Activated naive CD4-positive, alpha-beta T cell treated with anti-CD3 and anti-CD28 coated beads, Interleukin-2, amount 50 U/mL, for 16 hours (primary cell): Measurements from ENCODE around the gene IGF2BP2.
"Not testable (repeated sequence)": the region's sequence is repeated elsewhere in the genome, so short reads cannot be mapped to it uniquely, and the experiment has no call there.

Source experiments
- DNase-seq: peaks from one replicate; pipeline ENCODE4 v3.0.0-alpha.2; 2020

IGF2BP2 gene

DNA sequence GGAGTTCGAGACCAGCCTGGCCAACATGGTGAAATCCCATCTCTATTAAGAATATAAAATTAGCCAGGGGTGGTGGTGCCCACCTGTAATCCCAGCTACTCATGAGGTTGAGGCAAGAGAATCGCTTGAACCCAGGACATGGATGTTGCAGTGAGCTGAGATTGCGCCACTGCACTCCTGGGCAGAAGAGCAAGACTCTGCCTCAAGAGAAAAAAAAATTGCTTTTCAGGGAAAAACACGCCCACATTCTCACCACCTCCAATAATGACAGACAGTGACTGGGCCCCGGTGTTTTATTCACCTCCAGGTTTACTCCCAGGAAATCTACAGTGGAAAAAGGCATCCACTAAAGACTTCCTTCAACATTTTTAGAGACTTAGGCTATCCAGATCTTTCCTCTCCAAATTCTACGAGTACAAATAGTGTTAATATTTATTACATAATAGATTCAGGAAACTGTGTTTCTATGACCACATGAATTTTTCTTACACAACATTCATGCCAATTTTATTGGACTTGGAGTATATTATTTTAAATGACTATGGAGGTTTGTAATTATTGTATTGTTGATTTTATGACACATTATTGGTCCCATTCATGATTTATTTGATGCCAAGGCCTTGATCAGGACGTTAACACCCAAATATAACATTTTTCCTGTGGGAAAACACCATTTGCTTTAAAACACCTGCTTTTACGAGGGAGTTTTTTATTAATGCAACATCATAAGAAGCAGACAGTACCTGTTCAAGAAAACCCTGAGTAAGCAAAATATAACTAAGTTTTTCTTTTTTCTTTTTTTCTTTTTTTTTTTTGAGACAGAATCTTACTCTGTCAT lies 26.6 kb downstream of the IGF2BP2 start:
- no peak for DNase-seq

GRCh38 chr3:185797108-185797881 lies 27.5 kb downstream of the IGF2BP2 start:
- DNase-seq, result no peak

DNA sequence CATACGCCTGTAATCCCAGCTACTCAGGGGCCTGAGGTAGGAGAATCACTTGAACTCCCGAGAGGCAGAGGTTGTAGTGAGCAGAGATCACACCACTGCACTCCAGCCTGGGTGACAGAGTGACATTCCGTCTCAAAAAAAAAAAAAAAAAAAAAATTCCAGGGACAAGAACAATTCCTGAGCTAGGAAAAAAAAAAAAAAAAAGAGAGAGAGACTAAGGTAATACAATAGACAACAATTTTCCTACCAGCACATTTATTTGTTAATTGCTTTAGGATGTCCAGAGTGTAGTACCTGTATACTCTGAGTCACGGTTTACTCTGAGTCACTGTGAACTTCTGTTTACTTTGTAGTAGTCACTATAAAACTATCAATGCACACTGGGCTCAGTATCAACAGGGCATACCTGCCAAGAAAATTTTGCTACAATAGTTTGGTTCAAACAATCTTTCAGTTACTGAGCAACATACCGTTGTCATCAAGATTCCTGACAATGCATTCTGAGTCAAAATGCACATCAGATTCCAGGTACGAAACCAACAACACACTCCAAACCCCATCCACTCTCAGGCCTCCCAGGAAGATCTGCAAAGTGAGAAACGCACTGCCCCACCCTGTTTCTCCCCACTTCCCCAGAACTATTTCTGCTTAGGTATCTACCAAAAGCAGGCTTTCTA lies 28.3 kb downstream of the IGF2BP2 start:
- DNase-seq, result no peak

DNA sequence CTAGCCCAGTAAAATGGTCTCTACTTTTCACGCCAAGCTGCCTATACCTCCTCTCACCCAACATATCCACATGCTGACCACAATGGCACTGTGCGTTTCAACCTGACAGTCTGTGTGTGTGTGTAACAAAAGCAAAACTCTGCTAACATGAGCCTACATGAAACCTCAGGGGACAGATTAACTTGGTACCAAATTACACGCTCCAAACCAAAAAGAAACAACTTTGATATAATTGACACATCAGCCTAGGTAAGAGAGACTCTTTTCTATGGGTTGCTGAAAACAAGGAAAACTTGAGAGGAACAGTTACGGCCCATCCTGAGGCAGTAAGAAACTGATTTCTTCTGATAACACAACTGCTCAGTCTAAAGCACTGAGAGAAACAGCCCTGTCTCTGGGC lies 31.5 kb downstream of the IGF2BP2 start:
- no peak for DNase-seq

- DNase-seq, result no peak
These were observed 31.9 kb downstream of the IGF2BP2 start for GRCh38 chr3:185792955-185793354.

DNA sequence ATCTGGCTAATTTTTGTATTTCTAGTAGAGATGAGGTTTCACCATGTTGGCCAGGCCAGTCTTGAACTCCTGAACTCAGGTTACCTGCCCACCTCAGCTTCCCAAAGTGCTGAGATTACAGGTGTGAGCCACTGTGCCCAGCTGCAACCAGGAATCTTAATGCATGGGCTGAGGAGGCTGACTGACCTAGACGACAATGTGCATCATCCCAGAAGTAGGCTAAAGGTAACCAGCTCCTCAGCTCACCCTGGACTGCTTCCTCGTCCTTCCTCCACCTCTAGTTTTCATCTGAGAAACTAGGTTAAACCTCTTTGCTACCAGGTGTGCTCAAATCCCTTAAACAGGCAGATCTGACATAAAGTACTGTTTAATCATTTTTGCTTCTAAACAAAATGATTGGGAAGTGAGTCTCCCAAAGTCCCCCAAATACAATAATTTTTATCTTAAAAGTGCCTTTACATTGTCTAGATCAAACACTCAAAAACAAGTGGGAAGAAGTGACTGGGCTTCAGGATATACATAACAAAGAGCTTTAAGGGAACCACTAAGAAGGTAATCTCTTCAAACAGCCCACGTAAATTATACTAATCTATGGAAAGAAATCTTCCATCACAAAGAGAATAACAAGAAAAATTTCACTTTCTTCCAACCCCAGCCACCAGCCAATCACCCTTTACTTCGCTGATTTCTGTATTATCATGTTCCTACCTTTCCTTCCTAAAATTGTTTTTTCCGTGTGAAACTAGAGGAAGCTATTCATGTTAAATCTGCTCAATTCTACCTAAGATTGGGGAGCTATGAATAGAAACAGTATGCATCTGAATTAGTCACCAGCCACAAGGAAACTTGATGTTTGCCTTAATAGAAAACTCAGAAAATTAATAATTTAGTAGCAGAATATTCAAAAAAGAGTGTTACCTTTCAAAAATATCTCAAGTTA lies 34.7 kb downstream of the IGF2BP2 start:
- DNase-seq, result no peak

DNA sequence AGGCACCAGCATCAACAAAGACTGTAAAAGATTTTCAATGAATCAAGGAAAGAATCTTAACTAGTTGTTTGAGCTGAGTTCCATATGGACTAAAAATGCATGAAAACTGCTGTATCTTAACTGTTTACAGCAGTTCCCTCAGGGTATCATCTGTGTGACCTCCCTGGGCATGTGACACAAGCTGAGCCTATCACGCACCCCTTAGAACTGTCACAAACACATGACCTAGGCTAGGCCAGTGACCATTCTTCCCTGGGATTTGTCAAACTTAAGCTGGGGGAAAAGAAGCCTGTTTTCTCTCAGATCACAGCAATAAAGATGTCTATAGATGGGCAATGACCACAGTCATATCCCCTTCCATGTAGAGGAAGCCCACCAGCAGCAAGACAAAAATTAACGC lies 35.7 kb downstream of the IGF2BP2 start:
- DNase-seq, result no peak

DNA sequence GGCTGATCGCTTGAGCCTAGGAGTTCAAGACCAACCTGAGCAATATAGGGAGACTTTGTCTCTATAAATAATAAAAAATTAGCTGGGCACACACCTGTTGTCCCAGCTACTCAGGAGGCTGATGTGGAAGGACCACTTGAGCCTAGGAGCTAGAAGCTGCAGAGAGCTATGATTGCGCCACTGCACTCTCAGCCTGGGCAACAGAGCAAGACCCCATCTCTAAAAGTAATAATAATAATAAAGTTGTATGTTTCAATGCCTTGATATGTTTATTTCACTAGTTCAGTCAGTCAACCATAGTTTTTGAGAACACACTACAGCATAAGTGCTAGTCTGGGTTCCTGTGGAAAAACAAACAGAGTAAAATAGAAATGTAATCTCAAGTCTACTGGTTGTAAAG lies 36.5 kb downstream of the IGF2BP2 start:
- DNase-seq, result no peak

DNA sequence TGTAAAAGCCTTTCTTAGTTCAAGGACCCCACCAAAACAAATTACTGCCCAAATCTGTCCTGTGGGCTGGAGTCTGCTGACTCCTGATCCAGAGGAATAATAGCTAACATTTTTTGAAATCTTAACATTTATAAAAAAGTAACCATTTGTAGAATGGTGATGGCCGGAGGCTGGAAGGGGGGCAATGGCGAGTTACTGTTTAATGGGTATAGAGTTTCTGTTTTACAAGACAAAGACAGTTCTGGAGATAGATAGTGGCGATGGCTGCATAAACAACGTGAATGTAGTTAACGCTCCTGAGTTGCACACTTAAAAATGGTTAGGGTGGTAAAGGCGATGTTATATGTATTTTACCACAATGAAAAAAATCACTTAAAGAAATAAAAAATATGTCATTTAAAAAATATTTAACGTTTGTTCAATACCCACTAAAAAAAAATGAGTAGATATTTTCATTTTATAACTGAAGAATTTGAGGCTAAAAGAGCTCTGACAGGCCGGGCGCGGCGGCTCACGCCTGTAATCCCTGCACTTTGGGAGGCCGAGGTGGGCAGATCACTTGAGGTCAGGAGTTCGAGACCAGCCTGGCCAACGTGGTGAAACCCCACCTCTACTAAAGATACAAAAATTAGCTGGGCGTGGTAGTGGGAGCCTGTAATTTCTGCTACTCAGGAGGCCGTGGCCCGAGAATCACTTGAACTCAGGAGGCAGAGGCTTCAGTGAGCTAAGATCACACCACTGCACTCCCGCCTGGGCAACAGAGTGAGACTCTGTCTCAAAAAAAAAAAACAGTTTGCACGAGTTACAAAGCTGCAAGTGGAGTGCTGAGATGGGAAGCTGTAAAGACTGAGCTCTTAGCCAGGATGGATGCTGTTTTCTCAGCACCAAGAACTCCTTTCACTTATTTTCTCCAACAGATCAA lies 37.6 kb downstream of the IGF2BP2 start:
- no peak for DNase-seq

GRCh38 chr3:185786258-185786657 lies 38.6 kb downstream of the IGF2BP2 start:
- not testable (repeated sequence) for DNase-seq

DNA sequence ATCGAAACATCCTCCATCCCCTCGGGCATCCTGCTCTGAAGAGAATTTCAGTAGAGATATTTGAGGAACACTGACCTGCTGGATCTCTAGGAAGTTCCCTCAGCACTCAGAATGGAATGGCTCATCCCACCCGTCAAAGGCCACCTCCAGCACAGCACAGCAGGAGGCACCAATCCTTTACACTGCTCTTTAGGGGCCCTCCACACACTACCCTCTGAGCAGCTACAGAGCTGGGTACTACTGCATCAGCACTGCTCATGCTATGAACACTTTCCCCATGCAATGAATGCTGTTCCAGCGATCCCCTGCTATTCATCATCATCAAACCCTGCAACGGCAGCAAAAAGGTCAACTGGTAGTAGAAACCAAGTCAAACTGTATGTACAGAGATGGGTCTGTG lies 40.5 kb downstream of the IGF2BP2 start:
- DNase-seq, result no peak

DNA sequence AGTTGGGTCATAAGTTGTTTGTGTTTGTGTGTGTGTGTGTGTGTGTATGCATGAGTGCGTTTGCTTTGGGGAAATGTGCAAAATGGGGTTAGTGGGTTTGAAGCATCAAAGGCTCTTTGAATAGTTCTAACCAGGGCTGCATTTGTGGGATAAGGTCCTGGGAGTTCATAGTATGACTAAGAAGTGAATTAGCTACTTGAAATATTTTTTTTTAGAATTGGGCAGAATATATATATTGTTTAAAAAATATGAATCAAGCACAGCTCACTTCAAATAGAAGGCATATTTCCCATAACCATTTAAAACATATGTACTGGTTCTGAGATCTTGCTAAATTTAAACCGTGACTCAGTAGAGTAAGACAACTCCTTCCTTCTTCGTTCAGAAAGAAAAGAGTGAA lies 43.1 kb downstream of the IGF2BP2 start:
- no peak for DNase-seq

DNA sequence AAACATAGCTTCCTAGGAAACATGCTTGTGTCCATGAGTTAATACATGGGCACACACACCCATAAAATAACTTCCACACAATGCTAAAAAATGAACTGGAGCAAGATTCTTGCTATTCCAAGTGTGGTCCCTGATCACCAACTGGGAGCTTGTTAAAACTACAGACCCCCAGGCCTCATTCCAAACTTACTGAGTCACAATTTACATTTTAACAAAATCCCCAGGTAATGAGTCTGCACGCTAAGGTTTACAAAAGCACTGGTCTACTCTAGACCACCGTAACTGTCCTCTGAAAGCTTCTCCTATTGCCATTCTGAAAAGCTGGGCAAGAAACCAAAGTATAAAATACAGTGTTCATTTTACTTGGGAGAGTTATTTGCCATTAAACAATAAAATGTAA lies 45.4 kb downstream of the IGF2BP2 start:
- no peak for DNase-seq

DNA sequence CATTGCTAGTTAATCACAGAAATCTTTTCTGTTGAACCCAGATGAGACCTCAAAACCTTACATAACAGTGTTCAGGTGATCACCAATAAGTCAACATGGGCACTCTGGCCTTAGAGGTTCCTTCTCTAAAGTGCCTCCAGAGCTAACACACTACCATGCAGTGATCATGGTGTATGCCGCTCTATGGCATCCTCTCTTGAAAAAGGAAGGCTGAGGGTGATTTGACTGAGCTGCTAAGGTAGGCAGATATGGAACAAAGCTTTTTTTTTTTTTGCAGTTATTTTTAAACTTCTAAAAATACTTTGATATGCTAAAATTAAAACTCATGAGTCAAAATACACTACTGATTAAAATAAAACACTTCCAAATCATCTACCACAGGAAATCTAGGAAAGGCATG lies 46.0 kb downstream of the IGF2BP2 start:
- no peak for DNase-seq

GRCh38 chr3:185778094-185778493 lies 46.7 kb downstream of the IGF2BP2 start:
- no peak for DNase-seq

DNA sequence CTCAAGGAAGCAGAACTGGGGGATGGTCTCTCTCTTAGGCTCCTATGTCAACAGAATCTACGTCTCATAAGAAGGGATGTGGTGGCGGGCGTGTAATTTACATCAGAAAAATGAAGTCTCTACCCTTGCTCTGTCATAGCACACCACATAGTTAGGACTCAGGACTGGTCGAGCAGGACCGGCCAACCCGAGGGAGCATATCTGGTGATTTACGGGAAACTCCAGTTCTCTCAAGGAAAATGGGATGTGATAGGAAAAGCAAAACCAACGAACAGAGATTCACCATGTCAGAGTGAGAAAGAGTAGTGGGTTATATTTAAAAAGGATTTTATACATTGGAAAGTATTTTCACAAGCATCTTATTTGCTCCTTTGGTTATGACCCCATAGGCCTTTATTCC lies 54.7 kb downstream of the IGF2BP2 start:
- no peak for DNase-seq

DNA sequence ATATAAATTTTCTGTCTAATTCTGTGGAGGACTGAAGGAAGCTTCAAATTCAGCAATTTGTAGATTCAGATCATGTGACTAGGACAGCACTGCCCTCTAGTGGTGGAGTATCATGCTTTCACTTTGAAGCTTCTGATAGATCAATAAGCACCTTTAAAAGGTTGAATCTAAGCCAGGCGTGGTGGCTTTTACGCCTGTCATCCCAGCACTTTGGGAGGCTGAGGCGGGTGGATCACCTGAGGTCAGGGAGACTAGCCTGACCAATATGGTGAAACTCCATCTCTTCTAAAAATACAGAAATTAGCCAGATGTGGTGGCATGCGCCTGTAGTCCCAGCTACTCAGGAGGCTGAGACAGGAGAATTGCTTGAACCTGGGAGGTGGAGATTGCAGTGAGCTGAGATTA lies 56.3 kb downstream of the IGF2BP2 start:
- DNase-seq, result peak; percentile 25

DNA sequence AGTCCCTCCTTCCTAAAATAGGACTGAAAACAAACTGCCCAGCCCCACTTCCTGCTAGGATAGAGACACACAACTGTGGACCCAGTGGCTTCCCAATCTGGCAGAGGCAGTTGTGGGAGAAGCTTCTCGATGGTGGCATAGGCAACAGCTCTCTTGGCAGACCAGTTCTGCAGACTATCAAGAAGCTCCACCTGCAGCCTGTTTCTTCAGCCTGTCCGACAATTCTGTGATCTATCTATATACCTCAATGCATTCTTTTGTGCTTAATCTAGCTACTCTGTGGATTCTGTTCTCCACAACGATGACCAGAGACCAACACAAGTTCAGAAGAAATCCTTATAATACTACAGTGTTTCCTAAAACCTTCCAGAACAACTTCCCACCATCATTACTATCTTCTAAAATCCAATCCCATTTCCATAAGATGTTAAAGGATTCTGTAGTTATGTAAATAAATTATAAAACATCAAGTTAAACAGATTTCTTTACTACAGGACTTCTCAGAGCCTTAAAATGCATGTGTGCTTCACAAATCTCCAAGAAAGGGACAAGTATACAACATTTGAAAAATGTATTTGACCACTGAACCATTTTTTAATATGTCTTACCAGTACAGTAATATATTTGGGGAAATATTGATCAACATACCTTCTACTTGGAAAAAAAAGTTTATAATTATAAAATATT lies 57.7 kb downstream of the IGF2BP2 start:
- DNase-seq, result no peak

- no peak for DNase-seq
These were observed 58.4 kb downstream of the IGF2BP2 start for GRCh38 chr3:185766329-185767001.

DNA sequence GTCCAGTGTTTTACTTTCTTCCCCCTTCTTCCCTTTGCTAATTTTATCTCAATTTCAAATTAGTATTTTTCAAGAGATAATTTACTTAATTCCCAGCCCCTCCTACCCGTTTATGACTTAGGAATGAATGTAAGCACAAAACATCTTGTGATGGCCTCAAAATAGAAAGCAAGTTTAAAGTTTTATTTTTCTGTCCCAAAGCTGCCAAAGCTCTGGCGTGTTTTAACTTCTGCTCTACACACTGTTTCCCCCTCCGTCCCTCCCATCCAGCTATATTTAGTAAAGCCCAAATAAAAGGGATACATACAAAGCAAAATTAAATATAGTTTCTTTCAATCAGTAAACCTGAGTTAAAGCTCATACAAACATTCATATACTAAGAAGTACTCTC lies 59.9 kb downstream of the IGF2BP2 start:
- DNase-seq, result no peak
